Activated CD8-positive, alpha-beta memory T cell treated with anti-CD3 and anti-CD28 coated beads for 4 hours (primary cell): ENCODE data around the gene CEP128.

Experiments used
- DNase-seq, 2 donors: peaks; one replicate each; pipeline ENCODE4 v3.0.0-alpha.2; 2020; ENCODE audit warnings: low read depth in 2 of 2

The CEP128 gene

DNA sequence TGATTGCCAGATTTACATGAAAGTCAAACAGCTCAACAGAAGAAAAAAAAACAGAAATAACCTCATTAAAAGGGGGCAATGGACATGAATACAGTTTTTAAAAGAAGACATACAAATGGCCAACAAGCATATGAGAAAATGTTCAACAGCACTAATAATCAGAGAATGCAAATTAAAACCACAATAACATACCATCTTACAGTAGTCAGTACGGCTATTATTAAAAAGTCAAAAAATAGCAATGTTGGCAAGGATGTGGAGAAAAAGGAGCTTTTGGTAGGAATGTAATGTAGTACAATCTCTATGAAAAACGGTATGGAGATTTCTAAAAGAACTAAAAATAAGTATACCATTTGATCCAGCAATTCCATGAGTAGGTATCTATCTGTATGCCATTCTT, 272.1 kb downstream of the CEP128 start:
- no peak for DNase-seq

DNA sequence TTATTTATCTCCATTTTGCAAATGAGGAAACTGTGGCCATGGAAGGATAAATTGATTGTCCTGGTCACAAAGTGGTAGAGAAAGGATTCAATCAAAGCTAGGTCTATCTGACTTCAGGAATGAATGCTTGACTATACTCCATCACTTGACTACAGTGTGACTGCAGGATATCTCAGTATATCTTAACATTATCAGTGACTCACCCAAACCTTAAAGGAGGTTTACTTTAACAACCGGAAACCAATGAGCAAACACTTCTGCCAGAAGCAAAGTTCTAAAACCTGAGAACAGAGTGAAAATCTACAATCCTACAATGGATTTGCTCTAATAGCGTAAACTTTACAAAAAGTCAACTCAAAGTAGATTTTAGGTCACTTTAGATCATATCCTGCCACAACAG, 277.0 kb downstream of the CEP128 start:
- DNase-seq: no peak

- DNase-seq: no peak
Measured at GRCh38 chr14:80663541-80663940, 278.0 kb downstream of the CEP128 start.

- no peak for DNase-seq
Measured at GRCh38 chr14:80659783-80660182, 281.8 kb downstream of the CEP128 start.

- no peak for DNase-seq
Measured at GRCh38 chr14:80658733-80659132, 282.8 kb downstream of the CEP128 start.

DNA sequence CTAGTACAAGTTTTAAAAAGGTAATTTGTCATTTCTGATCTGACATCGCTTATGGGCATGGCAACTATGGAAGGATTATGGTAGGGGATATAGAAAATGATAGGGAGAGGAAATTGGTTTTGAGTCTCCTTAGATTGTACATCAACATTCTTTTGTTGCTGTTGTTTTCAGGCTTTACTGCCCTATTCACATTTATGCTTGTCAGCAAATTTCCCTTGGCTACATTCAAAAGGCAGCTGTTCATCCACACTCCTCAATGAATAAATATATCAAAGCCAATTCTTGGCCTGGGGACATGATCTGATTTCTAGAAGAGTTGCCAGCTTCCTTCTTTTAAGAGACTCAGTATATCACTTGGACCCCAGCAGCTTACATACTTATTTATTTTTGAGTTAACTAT, 283.4 kb downstream of the CEP128 start:
- DNase-seq: no peak

DNA sequence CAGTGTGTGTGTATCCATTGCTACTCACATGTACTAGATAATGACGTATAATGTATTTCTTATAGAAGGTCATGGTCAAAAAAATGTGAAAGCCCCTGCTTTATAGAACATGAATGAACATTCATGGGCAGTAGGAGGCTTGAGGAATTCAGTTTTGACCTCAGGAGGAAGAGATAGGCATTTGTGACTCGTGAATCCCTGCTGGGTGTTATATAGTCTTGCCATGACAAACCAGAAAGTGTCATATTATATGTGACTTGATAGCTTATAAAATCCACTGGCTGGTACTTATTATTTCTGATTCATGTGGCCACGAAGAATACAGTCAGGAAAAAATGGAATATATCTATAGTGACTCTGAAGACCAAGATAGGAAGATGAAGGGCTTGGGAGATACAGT, 287.6 kb downstream of the CEP128 start:
- no peak for DNase-seq

GRCh38 chr14:80645667-80646413, 295.7 kb downstream of the CEP128 start:
- DNase-seq: no peak

DNA sequence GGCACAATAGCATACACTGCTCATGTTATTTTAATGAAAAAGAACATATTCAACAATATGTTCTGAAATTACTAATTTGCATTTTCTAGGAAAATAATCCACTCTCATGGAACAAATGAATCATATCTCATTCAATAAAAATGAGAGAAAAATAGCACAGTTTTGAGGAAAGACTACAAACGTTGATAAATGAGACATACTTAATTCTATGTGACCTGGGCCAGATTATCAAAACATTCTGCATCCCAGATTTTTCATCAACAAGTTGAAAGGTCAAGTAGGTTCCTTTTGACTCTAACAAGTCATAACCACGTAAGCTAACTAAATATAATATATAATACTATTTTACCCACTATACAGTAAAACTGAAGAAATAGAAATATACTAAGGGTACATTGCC, 296.7 kb downstream of the CEP128 start:
- DNase-seq: no peak

DNA sequence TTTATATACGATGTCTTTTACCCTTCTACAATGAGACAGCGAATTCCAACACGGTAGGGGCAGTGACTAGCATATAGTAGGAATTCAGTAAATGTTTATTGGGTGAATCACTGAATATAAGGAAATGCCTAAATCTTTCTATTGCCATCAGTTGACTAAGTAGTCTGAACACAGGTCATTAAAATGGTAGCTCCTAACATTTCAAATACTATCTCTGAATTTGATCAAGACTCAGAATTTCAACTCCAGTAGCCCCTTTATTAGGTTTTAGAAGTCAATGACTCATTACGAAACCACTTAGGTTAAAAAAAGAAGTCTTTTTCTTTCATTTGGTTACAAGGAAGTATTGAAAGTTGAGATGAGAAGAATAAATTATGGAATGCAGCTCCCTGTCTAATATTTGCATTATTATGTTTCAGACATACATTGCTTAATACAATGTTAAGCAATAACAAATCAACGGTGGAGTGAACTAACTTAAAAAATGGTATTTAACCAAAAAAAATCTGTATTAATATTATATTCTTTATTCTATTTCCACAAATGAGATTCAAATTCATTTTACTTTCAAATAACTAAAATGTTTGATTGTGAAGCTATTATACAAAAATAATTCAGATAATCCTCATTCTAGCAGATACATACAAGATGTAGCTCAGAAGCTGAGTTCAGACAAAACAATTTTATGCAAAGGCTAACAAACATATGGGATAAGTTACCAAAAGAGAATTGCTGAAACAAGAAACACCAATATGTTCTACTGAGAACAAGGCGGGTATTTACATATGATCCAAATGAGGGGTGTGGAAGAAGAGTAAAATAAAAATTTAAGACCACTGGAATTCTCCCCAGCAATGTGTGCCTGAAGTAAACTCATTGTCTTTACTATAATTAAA, 302.7 kb downstream of the CEP128 start:
- DNase-seq: no peak

DNA sequence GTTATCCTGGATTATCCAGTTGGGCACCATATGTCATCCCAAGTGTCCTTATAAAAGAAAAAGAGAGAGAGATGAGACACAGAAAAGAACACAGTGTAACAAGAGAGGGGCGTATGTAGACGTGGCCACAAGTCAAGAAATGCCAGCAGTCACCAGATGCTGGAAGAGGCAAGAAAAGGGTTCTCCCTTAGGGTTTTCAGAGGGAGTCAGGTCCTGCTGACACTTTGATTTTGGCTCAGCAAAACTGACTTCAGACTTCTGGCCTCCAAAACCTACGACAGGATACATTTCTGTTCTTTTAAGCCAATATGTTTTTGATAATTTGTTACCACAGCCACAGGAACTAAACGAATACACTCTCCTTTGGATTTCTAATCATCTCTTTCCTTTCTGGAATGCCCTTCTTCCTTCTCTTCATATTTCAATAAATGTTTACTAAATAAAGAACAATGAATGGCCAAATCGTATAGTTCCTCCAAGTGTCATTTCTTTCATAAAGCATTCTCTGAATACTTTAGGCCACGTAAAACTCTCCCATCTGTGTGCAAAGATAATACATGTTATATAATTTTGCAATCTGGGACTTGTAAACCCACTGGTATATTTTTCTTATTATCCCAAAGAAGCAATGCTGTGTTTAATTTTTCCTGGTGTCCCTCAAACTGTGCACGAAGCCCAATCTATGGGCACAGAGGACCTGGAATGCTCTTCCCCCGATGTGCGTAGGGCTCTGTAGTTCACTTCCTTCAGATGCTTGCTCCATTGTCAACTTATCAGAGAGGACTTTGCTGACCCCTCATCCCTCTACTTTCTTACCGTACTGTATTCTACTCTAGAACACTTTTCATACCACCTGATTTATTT, 303.6 kb downstream of the CEP128 start:
- DNase-seq: no peak

DNA sequence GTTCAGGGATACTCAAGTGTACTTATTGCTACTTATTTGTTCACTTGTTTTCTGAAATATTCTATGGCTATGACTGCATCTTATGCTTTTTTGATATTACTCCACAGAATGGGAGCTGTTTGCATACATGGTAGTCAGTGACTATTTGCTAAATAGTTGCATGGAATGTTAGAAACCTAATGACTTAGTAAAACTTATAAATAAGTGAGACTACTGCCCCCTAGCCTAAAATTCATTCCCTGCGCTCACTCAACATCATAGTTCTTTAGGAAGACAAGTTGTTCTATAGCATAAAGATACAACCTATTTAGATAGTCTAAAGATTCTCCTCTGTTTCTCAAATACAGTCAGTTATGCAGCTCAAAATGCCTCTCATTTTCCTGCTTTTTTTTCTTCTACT, 305.5 kb downstream of the CEP128 start:
- DNase-seq: no peak

DNA sequence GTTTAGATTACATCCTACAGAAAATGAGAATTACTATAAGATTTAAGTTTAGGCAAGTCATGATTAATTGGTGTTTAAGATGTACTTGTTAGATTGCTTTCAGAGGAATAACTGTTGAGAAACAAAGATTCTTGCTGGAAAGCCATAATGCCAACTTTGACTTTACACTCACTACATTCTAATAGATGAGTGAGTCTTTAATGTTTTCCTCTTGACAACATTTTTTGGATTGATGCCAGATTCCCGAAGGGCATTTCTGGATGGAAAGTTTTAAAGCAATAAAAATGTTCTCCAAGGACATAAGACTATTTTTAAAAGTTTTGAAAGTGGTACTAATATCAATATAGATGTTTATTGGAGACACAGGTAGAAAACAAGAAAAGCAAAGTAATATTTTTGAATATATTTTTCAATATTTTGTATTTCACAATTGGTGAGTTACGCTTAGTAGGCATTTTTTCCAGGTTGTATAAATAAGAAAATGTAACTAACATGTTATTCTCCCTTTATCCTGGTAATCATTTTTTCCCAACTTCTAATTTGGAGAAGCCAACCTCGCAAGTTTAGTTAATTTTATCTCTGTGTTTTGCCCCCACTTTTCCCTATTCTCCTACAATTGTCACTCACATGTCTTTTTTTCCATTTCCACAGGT, 307.3 kb downstream of the CEP128 start:
- no peak for DNase-seq

DNA sequence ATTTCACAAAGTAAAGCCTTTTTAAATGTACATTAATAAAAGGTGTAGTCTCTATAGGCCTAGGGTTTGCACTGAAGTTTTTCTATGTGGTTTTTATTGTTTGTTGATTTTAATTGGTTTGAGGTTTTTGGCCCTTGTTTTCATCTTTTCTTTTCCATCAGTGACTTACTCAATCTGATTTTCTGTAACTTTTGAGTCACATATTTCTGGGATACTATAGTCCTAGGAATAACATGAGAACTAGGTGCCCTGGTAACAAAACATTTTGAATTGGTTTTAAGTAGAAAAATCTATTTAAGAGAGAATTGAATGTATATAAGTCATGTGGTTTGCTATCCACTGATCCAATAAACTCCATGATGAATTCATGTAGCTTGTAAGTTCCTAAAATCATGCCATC, 311.9 kb downstream of the CEP128 start:
- DNase-seq: no peak

GRCh38 chr14:80628547-80628946, 313.0 kb downstream of the CEP128 start:
- no peak for DNase-seq

GRCh38 chr14:80627745-80628144, 313.8 kb downstream of the CEP128 start:
- DNase-seq: no peak

- DNase-seq: no peak
Measured at GRCh38 chr14:80624581-80624980, 317.0 kb downstream of the CEP128 start.

- no peak for DNase-seq
Measured at GRCh38 chr14:80621701-80622100, 319.8 kb downstream of the CEP128 start.

DNA sequence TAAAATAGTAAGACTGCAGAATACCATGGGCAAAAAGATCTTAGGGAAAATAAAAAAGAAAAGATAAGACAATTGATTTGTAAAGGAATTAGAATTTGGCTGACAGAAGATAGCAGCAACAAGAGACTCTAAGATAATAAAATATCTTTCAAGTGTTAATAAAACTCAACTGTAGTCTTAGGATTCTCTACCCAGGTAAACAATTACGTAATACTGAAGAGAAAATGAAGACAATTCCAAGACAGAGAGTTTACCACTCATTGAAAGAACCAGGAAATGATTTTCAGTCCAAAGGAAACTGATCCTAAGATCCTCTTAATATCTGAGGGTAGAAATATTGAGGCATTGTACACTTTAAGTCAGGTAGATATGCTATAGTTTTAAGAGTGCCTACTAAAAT, 321.1 kb downstream of the CEP128 start:
- no peak for DNase-seq

DNA sequence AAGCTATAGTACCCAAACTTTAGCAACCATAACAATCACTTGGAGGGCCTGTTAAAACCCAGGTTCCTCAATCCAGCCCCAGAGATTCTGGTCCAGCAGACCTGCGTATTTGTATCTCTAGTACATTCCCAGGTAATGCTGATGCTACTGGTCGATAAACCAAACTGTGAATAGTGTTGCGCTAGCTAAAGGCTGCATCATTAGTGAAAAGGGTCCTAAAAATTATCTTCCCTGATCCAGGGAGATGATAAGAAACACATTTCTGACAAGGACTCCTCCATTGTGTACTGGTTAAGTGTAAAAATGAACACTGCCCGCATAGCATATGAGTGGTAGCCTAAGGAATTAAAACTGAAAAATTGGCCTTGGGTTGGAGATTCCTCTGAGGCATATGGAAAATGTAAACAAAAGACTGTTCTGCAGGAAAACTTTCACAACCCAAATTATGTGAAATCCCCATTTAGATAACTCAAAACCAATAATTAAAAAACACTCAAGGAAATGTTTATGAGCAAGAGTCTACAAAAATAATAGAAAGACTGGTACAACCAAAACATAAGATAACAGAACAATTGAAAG, 322.7 kb downstream of the CEP128 start:
- DNase-seq: no peak

GRCh38 chr14:80615831-80616230, 325.7 kb downstream of the CEP128 start:
- no peak for DNase-seq
